Stomach smooth muscle (tissue), 2 donors: ENCODE measurements around the gene EBF3.

Experiments
- H3K27ac ChIP-seq: one replicate; pipeline ENCODE4 v1.7.0; 2013; ENCODE audit warnings: mild to moderate bottlenecking, low read length, inconsistent platforms
- H3K27me3 ChIP-seq, 2 donors: one replicate each; pipeline ENCODE4 v1.7.0; 2013; ENCODE audit warnings: low read length in 2 of 2; ENCODE audit not compliant: insufficient read depth in 2 of 2, control insufficient read depth in 1 of 2
- H3K36me3 ChIP-seq, 2 donors: one replicate each; pipeline ENCODE4 v1.7.0; 2013; ENCODE audit warnings: low read length in 2 of 2; ENCODE audit not compliant: control insufficient read depth in 2 of 2, insufficient read depth in 2 of 2
- H3K4me1 ChIP-seq: one replicate; pipeline ENCODE4 v1.7.0; 2013; ENCODE audit warnings: low read length; ENCODE audit not compliant: control insufficient read depth, insufficient read depth
- H3K4me3 ChIP-seq, 2 donors: one replicate each; pipeline ENCODE4 v1.7.0; 2013; ENCODE audit warnings: low read length in 2 of 2
- H3K9ac ChIP-seq, 2 donors: one replicate each; pipeline ENCODE4 v1.7.0; 2013; ENCODE audit warnings: low read length in 2 of 2, mild to moderate bottlenecking in 1 of 2
- H3K9me3 ChIP-seq, 2 donors: one replicate each; pipeline ENCODE4 v1.7.0; 2013; ENCODE audit warnings: low read length in 2 of 2; ENCODE audit not compliant: control insufficient read depth in 2 of 2
- donor health status: healthy.
- donor health status: Pancreatic carcinoma.

EBF3 gene

DNA sequence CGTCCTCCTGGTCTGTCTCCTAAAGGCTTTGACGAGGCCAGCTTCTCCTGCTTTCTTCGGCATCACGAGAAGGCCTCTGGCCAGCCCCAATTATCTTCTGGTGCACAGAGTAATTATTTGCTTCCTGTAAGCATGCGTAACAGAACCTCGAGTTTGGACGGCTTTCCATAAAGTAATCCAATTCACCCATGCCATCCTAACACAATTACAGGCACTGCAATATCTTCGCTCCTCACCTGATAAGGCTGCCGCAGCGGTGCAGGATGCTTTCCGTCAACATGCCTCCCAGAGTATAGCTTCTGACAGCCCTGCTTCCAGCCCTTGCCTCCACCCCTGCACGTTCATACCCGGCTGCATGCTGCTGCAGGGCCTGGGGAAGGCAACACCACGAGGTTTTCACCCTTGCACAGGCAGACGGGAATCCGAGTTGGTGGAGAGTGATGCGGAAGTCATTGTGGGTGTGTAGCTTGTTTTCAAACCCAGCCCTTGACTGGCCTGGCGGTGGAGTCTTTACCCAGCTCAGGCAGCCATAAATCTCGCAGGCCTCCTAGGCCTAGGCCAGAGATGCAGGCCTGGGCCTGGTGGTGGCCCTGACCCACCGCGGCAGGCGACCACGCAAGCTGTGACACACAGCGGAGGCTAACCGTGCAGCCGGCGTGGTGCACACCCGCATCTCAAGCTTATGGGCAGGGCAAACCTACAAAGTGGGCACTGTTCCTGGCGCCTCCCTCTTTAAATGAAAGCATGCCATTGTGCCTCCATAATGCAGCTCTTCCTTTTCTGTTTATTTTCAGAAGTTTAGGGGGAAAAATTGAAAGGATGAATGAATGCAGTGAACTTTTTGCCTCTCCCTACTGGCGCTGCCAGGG, 12.7 kb downstream of the EBF3 start:
- no peaks in the 10 kb centered on the region for H3K36me3 ChIP-seq
- no peaks in the 10 kb centered on the region for H3K9me3 ChIP-seq
- H3K27ac ChIP-seq: no peak overlapping the region
- peaks cover 17% of the 10 kb centered on the region for H3K4me1 ChIP-seq
- no peak overlapping the region for H3K4me3 ChIP-seq
- peaks cover 11 to 22% of the 10 kb centered on the region in 2 donors for H3K27me3 ChIP-seq
- no peak overlapping the region for H3K9ac ChIP-seq

DNA sequence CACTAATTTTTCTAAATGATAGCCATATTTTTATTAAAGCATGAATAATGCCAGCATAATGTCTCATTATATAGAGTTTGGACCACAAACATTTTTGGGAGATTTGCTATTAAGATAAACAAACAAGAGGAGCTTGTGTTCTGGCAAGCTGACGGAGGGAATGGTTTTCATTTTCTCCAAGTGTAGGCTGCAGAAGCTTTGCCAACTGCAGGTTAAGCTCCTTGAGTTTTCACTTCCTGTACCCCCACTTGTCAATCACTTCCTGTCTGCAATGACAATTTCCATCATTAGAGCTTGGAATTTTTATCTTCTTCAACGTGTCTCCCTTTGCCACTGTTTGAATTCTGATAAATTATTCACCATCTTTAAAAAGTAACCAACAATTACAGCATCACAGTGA, 13.4 kb downstream of the EBF3 start:
- Histone ChIP-seq H3K36me3 (no peaks in the 10 kb centered on the region), H3K9ac (no peak overlapping the region), H3K27ac (no peak overlapping the region), H3K4me3 (no peak overlapping the region), H3K9me3 (no peaks in the 10 kb centered on the region), H3K27me3 (peaks cover 9 to 19% of the 10 kb centered on the region in 2 donors), H3K4me1 (peaks cover 18% of the 10 kb centered on the region)

DNA sequence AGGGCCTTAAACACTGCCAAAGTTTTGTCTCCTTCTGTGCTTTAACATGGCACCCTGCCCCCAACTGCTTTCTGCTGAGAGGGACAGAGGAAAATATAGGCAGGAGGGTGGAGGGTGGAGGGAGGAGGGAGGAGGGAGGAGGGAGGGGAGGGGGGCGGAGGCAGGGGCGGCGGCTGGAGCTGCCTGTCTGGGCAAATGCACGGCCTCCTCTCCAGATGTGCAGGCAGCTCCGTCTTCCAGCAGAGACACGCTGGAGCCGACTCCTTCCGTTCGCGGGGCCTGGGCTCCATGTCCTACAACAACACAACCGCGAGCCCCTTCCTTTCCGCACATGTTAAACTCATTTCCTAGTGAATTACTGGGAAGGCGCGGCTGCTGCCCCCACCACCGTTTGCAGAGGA, 14.2 kb downstream of the EBF3 start:
- H3K4me3 ChIP-seq: peak overlapping the region in 1 of 2 donors; percentile 22
- H3K27ac ChIP-seq: no peak overlapping the region

DNA sequence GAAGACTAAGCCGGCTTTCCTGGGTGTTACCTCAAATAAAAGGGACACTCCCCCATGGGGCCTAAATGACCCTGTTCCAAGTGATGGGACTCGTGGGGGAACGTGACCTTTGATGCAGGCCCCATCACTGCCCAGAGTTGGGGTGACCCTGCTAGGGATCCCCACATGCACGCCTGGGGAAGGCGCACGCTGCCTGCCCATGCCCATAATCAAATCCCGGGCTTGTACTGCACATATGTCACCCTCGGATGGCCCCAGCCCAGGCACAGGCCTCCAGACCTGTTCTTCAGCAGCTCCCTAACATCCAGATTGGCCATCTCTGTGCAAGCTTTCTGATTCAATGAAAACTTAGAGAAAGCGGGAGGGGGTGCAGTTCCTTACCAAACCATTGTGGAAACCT, 14.7 kb downstream of the EBF3 start:
- no peak overlapping the region for H3K9ac ChIP-seq
- H3K4me3 ChIP-seq: no peak overlapping the region
- H3K36me3 ChIP-seq: no peaks in the 10 kb centered on the region
- peaks cover 9 to 14% of the 10 kb centered on the region in 2 donors for H3K27me3 ChIP-seq
- peaks cover 18% of the 10 kb centered on the region for H3K4me1 ChIP-seq
- H3K9me3 ChIP-seq: no peaks in the 10 kb centered on the region
- H3K27ac ChIP-seq: no peak overlapping the region

More for the DNA sequence above, 14.2 kb downstream of the EBF3 start:
- H3K9me3 ChIP-seq: no peaks in the 10 kb centered on the region
- H3K36me3 ChIP-seq: no peaks in the 10 kb centered on the region
- peaks cover 18% of the 10 kb centered on the region for H3K4me1 ChIP-seq
- peaks cover 9 to 15% of the 10 kb centered on the region in 2 donors for H3K27me3 ChIP-seq
- H3K9ac ChIP-seq: no peak overlapping the region

DNA sequence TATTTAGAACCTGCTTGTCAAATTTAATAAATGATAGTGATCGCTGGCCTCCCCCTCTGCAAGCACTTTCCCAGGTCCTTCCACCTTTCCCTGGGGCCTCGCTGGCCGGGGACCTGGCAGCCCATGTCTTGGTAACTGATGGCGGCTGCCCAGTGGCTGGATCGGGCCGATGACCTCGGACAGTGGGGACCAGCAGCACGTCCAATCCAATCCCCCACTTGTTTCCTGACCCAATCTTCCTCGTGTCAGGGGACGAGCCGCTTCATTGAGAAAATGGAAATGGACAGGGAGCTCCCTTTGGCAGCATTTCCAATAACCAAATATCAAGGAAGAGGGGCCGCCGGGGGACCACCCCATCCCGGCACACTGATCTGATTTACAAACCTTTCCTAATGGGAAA, 17.2 kb downstream of the EBF3 start:
- H3K27ac ChIP-seq: no peak overlapping the region
- no peak overlapping the region for H3K4me3 ChIP-seq
- H3K4me1 ChIP-seq: peaks cover 16% of the 10 kb centered on the region

DNA sequence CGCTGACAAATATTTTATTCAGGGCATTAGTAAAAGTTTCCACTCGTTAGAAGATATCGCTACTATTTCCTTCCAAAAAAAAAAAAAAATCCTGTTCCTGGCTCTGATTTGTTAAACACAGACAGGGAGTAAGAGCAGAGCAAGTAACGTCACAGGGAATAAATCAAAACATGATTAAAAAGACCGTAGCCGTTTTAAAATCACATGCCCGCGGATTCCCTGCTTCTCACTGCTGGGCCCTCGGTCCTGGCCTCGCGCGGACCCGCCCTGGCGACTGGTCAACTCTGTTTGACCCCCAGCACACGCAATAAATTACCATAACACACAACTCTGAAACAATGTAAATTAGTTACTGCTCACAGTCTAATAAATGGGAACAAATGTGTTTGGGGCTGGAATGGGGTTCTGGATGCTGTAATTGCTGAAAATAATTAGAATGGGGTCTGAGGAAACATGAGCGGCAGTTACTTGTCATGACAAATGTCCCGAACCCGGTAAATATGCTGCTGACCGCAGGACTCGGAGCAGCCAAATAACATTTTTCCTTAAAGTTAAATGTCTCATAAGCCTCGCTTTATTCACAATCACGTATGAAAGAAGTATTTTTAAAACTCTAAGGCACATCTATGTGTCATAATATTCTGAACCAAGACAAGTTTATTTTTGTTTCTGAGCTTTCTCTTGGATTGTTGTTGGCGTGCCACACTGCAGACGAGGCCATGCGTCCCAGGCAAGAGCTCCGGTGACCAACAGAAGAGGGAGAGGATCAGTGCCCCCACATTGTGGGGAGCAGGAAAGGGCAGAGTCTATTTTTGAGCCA, 17.9 kb downstream of the EBF3 start:
- H3K27ac ChIP-seq: no peak overlapping the region
- no peak overlapping the region for H3K9ac ChIP-seq
- no peaks in the 10 kb centered on the region for H3K36me3 ChIP-seq
- H3K4me1 ChIP-seq: peaks cover 15% of the 10 kb centered on the region
- no peaks in the 10 kb centered on the region for H3K9me3 ChIP-seq
- peaks cover 2 to 6% of the 10 kb centered on the region in 2 donors for H3K27me3 ChIP-seq
- H3K4me3 ChIP-seq: no peak overlapping the region

More for the DNA sequence above, 17.2 kb downstream of the EBF3 start:
- Histone ChIP-seq H3K27me3 (peaks cover 4 to 6% of the 10 kb centered on the region in 2 donors), H3K9me3 (no peaks in the 10 kb centered on the region), H3K36me3 (no peaks in the 10 kb centered on the region), H3K9ac (no peak overlapping the region)

DNA sequence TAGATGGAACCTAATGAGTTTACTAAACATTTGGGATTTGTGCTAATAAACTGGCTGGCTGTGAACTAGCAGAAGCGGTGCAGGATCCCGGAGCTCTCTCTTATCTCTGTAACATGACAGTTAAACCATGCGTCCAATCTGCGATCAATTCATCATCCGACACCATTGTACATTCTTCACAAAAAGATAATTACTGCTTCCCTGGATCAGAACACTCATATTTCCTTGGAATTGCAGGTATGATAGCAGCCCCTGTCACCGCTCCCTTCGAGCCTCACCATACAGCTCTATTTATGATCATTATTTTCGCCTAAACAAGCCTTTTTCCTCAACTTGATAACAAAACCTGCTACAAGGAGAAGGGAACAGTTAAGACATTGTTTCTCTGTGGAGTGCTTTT, 18.5 kb downstream of the EBF3 start:
- Histone ChIP-seq H3K27me3 (peaks cover 2 to 6% of the 10 kb centered on the region in 2 donors), H3K36me3 (no peaks in the 10 kb centered on the region), H3K4me1 (peaks cover 13% of the 10 kb centered on the region), H3K9me3 (no peaks in the 10 kb centered on the region), H3K27ac (no peak overlapping the region), H3K4me3 (no peak overlapping the region), H3K9ac (no peak overlapping the region)

DNA sequence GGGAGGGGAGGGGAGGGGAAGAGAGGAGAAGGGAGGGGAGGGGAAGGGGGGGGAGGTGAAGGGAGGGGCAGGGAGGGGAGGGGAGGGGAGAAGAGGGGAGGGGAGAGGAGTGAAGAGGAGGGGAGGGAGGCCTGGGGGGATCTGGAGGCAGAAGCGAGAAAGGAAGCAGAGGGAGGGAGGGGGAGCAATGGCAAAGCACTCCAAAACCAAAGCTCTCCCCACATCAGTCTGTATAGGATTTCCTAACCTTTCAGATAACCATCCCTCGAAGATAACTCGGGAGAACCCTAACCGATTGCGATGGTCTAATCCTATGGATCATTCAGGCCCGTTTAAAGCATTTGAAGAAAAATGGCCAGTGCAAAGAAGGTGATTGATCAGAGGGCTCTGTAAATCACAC, 19.0 kb downstream of the EBF3 start:
- Histone ChIP-seq H3K27ac (no peak overlapping the region), H3K27me3 (peaks cover 2 to 6% of the 10 kb centered on the region in 2 donors), H3K36me3 (no peaks in the 10 kb centered on the region), H3K9ac (no peak overlapping the region), H3K9me3 (no peaks in the 10 kb centered on the region), H3K4me3 (no peak overlapping the region), H3K4me1 (peaks cover 13% of the 10 kb centered on the region)

DNA sequence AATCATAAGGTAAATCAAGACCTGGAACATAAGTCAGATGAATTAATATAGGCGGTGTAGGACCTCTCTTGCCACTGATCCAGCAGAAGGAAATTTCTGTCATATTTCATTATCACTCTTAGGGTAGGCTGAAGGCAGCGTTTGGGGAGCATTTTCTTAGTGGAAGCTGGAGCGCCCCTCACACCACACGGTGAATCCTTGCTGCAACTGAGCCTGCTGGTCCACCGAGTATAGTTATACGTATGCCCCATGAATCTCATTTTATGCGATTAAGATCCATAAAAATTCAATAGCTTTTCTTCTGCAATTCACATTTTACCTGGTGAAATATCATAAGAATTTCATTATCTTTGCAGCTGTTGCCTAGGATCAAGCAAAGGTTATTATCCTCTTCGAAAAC, 19.6 kb downstream of the EBF3 start:
- Histone ChIP-seq H3K4me1 (peaks cover 11% of the 10 kb centered on the region), H3K4me3 (no peak overlapping the region), H3K27ac (no peak overlapping the region), H3K9me3 (no peaks in the 10 kb centered on the region), H3K36me3 (no peaks in the 10 kb centered on the region), H3K27me3 (peaks cover 4 to 6% of the 10 kb centered on the region in 2 donors), H3K9ac (no peak overlapping the region)

DNA sequence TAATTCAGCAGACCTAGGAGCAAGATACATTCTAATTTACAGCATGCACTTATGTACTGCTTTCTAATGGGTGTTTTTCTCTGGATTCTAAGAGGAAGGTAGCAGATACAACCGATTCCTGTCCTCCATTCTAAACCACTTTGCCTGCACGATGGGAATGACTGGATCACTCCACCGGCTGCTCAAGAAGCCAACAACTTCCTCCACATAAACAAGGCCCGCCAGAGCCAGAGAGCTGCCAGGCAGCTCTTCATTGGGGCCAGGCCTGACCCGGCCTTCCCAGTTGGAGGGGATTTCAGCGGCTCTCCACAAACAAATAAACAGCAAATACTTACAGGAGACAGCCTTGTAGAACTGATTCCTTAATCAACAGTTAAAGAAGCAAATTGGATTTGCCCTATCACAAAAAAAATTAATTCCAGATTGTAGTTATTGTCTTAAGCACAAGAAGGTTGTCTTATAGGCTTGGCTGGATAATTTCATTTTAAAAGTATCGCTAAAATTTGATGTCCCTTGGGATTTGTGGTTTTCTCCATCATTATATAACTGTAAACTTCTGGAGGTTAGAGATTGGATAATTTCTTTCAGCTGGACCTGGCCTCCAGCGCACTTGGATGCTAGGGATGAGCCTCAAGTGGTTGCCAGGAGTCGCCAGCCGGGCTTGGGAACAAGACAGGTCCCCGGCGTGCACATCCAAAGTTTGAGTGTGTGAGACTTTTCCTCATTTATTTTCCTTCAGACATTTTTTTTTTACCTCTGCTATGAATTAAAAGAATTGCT, 20.9 kb downstream of the EBF3 start:
- Histone ChIP-seq H3K4me3 (no peak overlapping the region), H3K36me3 (no peaks in the 10 kb centered on the region), H3K27me3 (peaks cover 2 to 6% of the 10 kb centered on the region in 2 donors), H3K9ac (no peak overlapping the region), H3K4me1 (peaks cover 8% of the 10 kb centered on the region), H3K27ac (no peak overlapping the region), H3K9me3 (no peaks in the 10 kb centered on the region)
